Activated CD8-positive, alpha-beta T cell treated with anti-CD3 and anti-CD28 coated beads for 36 hours (primary cell): Measurements from ENCODE around the gene TJP2. TPM values are rescaled to one million over a fixed set of nuclear protein-coding genes. Genes with fewer than 3 reads are reported as not detected.

Experiments used
- ATAC-seq: fragments of 200-7000 bp; cut with Tn5 transposase; one replicate; pipeline ENCODE4 v1.10.0; 2021; ENCODE audit warnings: mild to moderate bottlenecking, moderate library complexity
- CTCF ChIA-PET: fragments of 350-600 bp; sonication (Branson Sonifier 250); formaldehyde crosslinking; loops from one replicate; lab custom pipeline; 2021; ENCODE audit warnings: antibody characterized with exemption; lab: Charles Lee
- POLR2A ChIA-PET: fragments of 350-600 bp; sonication (Branson Sonifier 250); formaldehyde crosslinking; loops from one replicate; lab custom pipeline; 2021; ENCODE audit warnings: antibody characterized with exemption; lab: Charles Lee
- DNase-seq: peaks from one replicate; pipeline ENCODE4 v3.0.0-alpha.2; 2020
- H3K27ac Mint-ChIP-seq: one replicate; pipeline ENCODE4 v1.8.0; 2021; ENCODE audit warnings: mild to moderate bottlenecking, mixed read lengths
- H3K27me3 Mint-ChIP-seq: one replicate; pipeline ENCODE4 v1.8.0; 2021; ENCODE audit warnings: mixed read lengths
- H3K36me3 Mint-ChIP-seq: one replicate; pipeline ENCODE4 v1.8.0; 2021; ENCODE audit warnings: low read depth, mixed read lengths
- H3K4me1 Mint-ChIP-seq: one replicate; pipeline ENCODE4 v1.8.0; 2021; ENCODE audit warnings: low read depth, mixed read lengths
- H3K4me3 Mint-ChIP-seq: one replicate; pipeline ENCODE4 v1.8.0; 2021; ENCODE audit warnings: mild to moderate bottlenecking, moderate library complexity, mixed read lengths
- H3K9me3 Mint-ChIP-seq: one replicate; pipeline ENCODE4 v1.8.0; 2021; ENCODE audit warnings: mixed read lengths
- intact Hi-C: fragments of 100-400 bp; cut with micrococcal nuclease; formaldehyde crosslinking; loops from one replicate; pipeline ENCODE4 v1.10.0; 2022
- total RNA-seq, 2 experiments: library from RNA; stranded (reverse); gene quantifications; one replicate each; pipeline ENCODE4 v1.2.3, GENCODE V29; 2021
- TF ChIP-seq, protein P1 (sequence below): fragments of 200-600 bp; IDR thresholded peaks from one replicate; pipeline ENCODE4 v1.8.0; 2022; ENCODE audit warnings: antibody characterized with exemption, mild to moderate bottlenecking

The TJP2 gene
- total RNA-seq, 2 experiments from 2014 or later: 3.7 to 3.9 TPM

DNA sequence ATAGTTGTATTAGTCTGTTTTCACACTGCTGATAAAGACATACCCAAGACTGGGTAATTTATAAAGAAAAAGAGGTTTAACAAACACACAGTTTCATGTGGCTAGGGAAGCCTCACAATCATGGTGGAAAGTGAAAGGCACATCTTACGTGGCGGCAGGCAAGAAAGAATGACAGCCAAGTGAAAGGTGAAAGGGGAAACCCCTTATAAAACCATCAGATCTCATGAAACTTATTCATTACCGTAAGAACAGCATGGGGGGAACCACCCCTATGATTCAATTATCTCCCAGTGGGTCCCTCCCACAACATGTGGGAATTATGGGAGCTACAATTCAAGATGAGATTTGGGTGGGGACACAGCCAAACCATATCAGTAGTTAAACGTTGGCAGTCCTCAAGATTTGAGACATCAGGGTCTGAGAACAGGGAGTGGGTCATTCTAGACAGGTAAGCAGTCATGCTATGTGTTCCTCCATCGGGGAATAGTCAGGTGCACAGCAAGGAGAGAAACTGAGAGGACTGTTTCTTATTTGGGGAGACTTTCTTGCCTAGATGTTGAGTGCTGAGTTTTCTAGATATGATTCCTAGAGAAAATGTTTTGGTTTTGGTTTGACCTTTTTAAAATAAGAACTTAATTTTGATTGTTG, 105.1 kb downstream of the TJP2 start:
- ChIA-PET POLR2A (no interaction called here), CTCF (no interaction called here)
- intact Hi-C loops: no loop called here
- TF ChIP-seq, protein P1, sequence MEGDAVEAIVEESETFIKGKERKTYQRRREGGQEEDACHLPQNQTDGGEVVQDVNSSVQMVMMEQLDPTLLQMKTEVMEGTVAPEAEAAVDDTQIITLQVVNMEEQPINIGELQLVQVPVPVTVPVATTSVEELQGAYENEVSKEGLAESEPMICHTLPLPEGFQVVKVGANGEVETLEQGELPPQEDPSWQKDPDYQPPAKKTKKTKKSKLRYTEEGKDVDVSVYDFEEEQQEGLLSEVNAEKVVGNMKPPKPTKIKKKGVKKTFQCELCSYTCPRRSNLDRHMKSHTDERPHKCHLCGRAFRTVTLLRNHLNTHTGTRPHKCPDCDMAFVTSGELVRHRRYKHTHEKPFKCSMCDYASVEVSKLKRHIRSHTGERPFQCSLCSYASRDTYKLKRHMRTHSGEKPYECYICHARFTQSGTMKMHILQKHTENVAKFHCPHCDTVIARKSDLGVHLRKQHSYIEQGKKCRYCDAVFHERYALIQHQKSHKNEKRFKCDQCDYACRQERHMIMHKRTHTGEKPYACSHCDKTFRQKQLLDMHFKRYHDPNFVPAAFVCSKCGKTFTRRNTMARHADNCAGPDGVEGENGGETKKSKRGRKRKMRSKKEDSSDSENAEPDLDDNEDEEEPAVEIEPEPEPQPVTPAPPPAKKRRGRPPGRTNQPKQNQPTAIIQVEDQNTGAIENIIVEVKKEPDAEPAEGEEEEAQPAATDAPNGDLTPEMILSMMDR: no peak
- DNase-seq (peak; percentile 37), ATAC-seq (peak; percentile 60)
- H3K4me3 Mint-ChIP-seq: no peak overlapping the region
- H3K36me3 Mint-ChIP-seq: no peaks in the 10 kb centered on the region
- peaks cover 15% of the 10 kb centered on the region for H3K27me3 Mint-ChIP-seq
- no peaks in the 10 kb centered on the region for H3K4me1 Mint-ChIP-seq
- H3K9me3 Mint-ChIP-seq: peaks cover 21% of the 10 kb centered on the region
- H3K27ac Mint-ChIP-seq: no peak overlapping the region

- peaks cover 20% of the 10 kb centered on the region for H3K9me3 Mint-ChIP-seq
- CTCF ChIA-PET: no interaction called here
- ATAC-seq (no peak), DNase-seq (no peak)
- no peak overlapping the region for H3K27ac Mint-ChIP-seq
- H3K27me3 Mint-ChIP-seq: peaks cover 17% of the 10 kb centered on the region
- H3K4me3 Mint-ChIP-seq: no peak overlapping the region
- POLR2A ChIA-PET: no interaction called here
- no peaks in the 10 kb centered on the region for H3K4me1 Mint-ChIP-seq
- intact Hi-C loops: no loop called here
- TF ChIP-seq, protein P1: no peak
- H3K36me3 Mint-ChIP-seq: no peaks in the 10 kb centered on the region
Measured at GRCh38 chr9:69279733-69280132, 105.7 kb downstream of the TJP2 start.

DNA sequence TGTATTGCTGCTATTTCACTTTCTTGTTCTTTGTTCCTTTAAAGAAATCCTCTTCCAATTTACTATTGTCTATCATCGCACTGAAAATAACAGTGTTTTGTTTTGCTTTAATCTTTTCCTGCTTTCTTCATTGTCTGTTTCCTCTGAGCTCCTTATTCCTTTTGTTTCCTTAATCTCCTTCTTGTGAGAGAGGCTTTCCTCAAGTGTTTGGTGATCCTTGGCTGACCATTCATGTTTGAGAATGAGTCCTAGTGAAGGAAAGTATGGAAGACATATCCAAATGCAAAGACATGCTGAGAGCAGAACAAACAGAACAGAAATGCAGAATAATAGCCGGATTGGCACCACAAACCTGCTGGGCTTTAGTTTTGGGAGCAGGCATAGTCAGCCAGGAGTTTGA, 108.9 kb downstream of the TJP2 start:
- Mint-ChIP-seq H3K27ac (no peak overlapping the region), H3K4me1 (no peaks in the 10 kb centered on the region), H3K36me3 (no peaks in the 10 kb centered on the region), H3K4me3 (no peak overlapping the region), H3K9me3 (peaks cover 14% of the 10 kb centered on the region), H3K27me3 (peaks cover 26% of the 10 kb centered on the region)
- DNase-seq: no peak
- TF ChIP-seq, protein P1: no peak
- POLR2A ChIA-PET: no interaction called here
- CTCF ChIA-PET: no interaction called here
- ATAC-seq: no peak
- intact Hi-C loops: no loop called here

- H3K4me3 Mint-ChIP-seq: no peak overlapping the region
- no peaks in the 10 kb centered on the region for H3K36me3 Mint-ChIP-seq
- H3K9me3 Mint-ChIP-seq: no peaks in the 10 kb centered on the region
- ChIA-PET POLR2A (no interaction called here), CTCF (interaction anchor here (0.9 kb wide), 1 partner anchor 48 kb away, joined by 3 read pairs; no protein-coding TSS in a partner anchor)
- no peak for DNase-seq
- TF ChIP-seq, protein P1: no peak
- intact Hi-C loops: no loop called here
- no peak for ATAC-seq
- H3K4me1 Mint-ChIP-seq: no peaks in the 10 kb centered on the region
- H3K27ac Mint-ChIP-seq: no peak overlapping the region
- H3K27me3 Mint-ChIP-seq: peaks cover 8% of the 10 kb centered on the region
Measured at GRCh38 chr9:69292078-69292477, 118.0 kb downstream of the TJP2 start.

DNA sequence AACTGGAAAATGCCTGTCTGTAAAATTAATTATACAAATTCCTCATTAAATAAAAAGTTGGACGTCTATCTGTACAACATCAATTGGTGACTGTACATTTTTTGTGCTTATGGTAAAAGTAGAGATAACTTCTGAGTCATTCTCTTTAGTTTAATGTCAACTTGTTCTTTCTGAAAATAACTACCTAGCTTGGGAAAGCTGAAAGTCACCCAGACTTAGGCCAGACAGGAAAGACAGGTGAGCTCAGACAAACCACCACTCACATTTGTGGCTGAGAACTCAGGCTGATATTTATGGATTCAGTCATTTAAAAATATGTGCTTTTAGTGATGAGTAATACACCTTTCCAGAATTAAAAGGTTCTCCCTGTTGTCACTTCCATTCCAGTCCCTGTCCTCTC, 119.1 kb downstream of the TJP2 start:
- intact Hi-C loops: no loop called here
- Mint-ChIP-seq H3K4me1 (no peaks in the 10 kb centered on the region), H3K36me3 (no peaks in the 10 kb centered on the region), H3K4me3 (no peak overlapping the region), H3K27ac (no peak overlapping the region), H3K9me3 (no peaks in the 10 kb centered on the region), H3K27me3 (peaks cover 6% of the 10 kb centered on the region)
- CTCF ChIA-PET: no interaction called here
- no peak for ATAC-seq
- TF ChIP-seq, protein P1: no peak
- POLR2A ChIA-PET: no interaction called here
- DNase-seq: no peak
